ENCODE measurements around the gene RASSF5. TPM values are rescaled to one million over a fixed set of nuclear protein-coding genes. Genes with fewer than 3 reads are reported as not detected.

RASSF5 gene
- polyA plus RNA-seq, 1 donor (not counting 4 experiments of a cell fraction or from before 2014, with no cell fraction given): 2.4 TPM

GRCh38 chr1:206556047-206556749 lies 48.9 kb downstream of the RASSF5 start:
- Histone ChIP-seq H3K79me2 (ENCODE audit: control insufficient read depth, insufficient read depth, low read length) (no peaks in the 10 kb centered on the region), H2AFZ (ENCODE audit: control insufficient read depth, low read length) (no peak overlapping the region), H3K4me2 (ENCODE audit: control insufficient read depth, extremely low read depth, insufficient read depth, low read depth, low read length) (no peak overlapping the region), H4K20me1 (ENCODE audit: control insufficient read depth, extremely low read depth, insufficient read depth, low read length) (no peaks in the 10 kb centered on the region), H3K4me1 (ENCODE audit: control insufficient read depth, extremely low read depth, insufficient read depth, low read length) (peaks cover 11% of the 10 kb centered on the region), H3K27me3 (ENCODE audit: control insufficient read depth, extremely low read depth, insufficient read depth, low read length) (no peaks in the 10 kb centered on the region), H3K4me3 (ENCODE audit: control insufficient read depth in 2 of 3, extremely low read depth in 1 of 3, insufficient read depth in 2 of 3, low read depth in 1 of 3, low read length in 3 of 3) (no peak overlapping the region), H3K27ac (ENCODE audit: control insufficient read depth, insufficient read depth, low read length) (no peak overlapping the region), H3K9me1 (ENCODE audit: control insufficient read depth, extremely low read depth, insufficient read depth, low read length) (no peaks in the 10 kb centered on the region), H3K36me3 (ENCODE audit: control insufficient read depth in 2 of 2, extremely low read depth in 1 of 2, insufficient read depth in 2 of 2, low read length in 2 of 2) (no peaks in the 10 kb centered on the region), H3K9ac (ENCODE audit: control insufficient read depth, extremely low read depth, insufficient read depth, low read length) (no peak overlapping the region), H3K9me3 (ENCODE audit: control insufficient read depth, low read depth, low read length) (no peaks in the 10 kb centered on the region)
- DNase-seq (ENCODE audit: low read depth, low spot score): no peak
- dilution Hi-C loops (cut with MboI; ENCODE audit: extremely low pct_ligation_motif_present, low sequenced_read_pairs): no loop called here
- no peak for TF ChIP-seq EZH2 (IDR thresholded peaks at IDR 0.05; ENCODE audit: low read length)
- TF ChIP-seq CTCF (optimal IDR thresholded peaks at IDR 0.05 in 1 of 3, IDR thresholded peaks at IDR 0.05 in 1 of 3, conservative IDR thresholded peaks at IDR 0.05 in 1 of 3; ENCODE audit: extremely low read depth in 1 of 3, insufficient read depth in 2 of 3, low read length in 3 of 3): no peak
- FAIRE-seq: peak; percentile 26

- FAIRE-seq (no peak), DNase-seq (ENCODE audit: low read depth, low spot score) (no peak)
- dilution Hi-C loops (cut with MboI; ENCODE audit: extremely low pct_ligation_motif_present, low sequenced_read_pairs): no loop called here
- no peaks in the 10 kb centered on the region for H3K27me3 ChIP-seq (ENCODE audit: control insufficient read depth, extremely low read depth, insufficient read depth, low read length)
- H3K79me2 ChIP-seq (ENCODE audit: control insufficient read depth, insufficient read depth, low read length): no peaks in the 10 kb centered on the region
- no peak overlapping the region for H2AFZ ChIP-seq (ENCODE audit: control insufficient read depth, low read length)
- no peaks in the 10 kb centered on the region for H3K9me3 ChIP-seq (ENCODE audit: control insufficient read depth, low read depth, low read length)
- peak overlapping the region; percentile 22 to 56 (median 33) for H3K4me3 ChIP-seq (ENCODE audit: control insufficient read depth in 2 of 3, extremely low read depth in 1 of 3, insufficient read depth in 2 of 3, low read depth in 1 of 3, low read length in 3 of 3)
- H3K27ac ChIP-seq (ENCODE audit: control insufficient read depth, insufficient read depth, low read length): no peak overlapping the region
- H3K4me2 ChIP-seq (ENCODE audit: control insufficient read depth, extremely low read depth, insufficient read depth, low read depth, low read length): peak overlapping the region; percentile 84
- H4K20me1 ChIP-seq (ENCODE audit: control insufficient read depth, extremely low read depth, insufficient read depth, low read length): no peaks in the 10 kb centered on the region
- TF ChIP-seq EZH2 (IDR thresholded peaks at IDR 0.05; ENCODE audit: low read length) (no peak), CTCF (optimal IDR thresholded peaks at IDR 0.05 in 1 of 3, IDR thresholded peaks at IDR 0.05 in 1 of 3, conservative IDR thresholded peaks at IDR 0.05 in 1 of 3; ENCODE audit: extremely low read depth in 1 of 3, insufficient read depth in 2 of 3, low read length in 3 of 3) (no peak)
- H3K9me1 ChIP-seq (ENCODE audit: control insufficient read depth, extremely low read depth, insufficient read depth, low read length): no peaks in the 10 kb centered on the region
- H3K36me3 ChIP-seq (ENCODE audit: control insufficient read depth in 2 of 2, extremely low read depth in 1 of 2, insufficient read depth in 2 of 2, low read length in 2 of 2): no peaks in the 10 kb centered on the region
- no peak overlapping the region for H3K9ac ChIP-seq (ENCODE audit: control insufficient read depth, extremely low read depth, insufficient read depth, low read length)
- H3K4me1 ChIP-seq (ENCODE audit: control insufficient read depth, extremely low read depth, insufficient read depth, low read length): peaks cover 11% of the 10 kb centered on the region
These were observed 49.7 kb downstream of the RASSF5 start for GRCh38 chr1:206556750-206557635.

All from keratinocyte (primary cell).